ENCODE data around the gene ZNF549. TPM values are rescaled to one million over a fixed set of nuclear protein-coding genes. Genes with fewer than 3 reads are reported as not detected.
"Not testable (repeated sequence)": the region's sequence is repeated elsewhere in the genome, so short reads cannot be mapped to it uniquely, and the experiment has no call there.

The ZNF549 gene
- total RNA-seq: 1 to 10 TPM; 3.5 to 4.0 TPM

- H3K9me3 Mint-ChIP-seq: peaks cover 33% of the 10 kb centered on the region
- TF ChIP-seq, protein P1, sequence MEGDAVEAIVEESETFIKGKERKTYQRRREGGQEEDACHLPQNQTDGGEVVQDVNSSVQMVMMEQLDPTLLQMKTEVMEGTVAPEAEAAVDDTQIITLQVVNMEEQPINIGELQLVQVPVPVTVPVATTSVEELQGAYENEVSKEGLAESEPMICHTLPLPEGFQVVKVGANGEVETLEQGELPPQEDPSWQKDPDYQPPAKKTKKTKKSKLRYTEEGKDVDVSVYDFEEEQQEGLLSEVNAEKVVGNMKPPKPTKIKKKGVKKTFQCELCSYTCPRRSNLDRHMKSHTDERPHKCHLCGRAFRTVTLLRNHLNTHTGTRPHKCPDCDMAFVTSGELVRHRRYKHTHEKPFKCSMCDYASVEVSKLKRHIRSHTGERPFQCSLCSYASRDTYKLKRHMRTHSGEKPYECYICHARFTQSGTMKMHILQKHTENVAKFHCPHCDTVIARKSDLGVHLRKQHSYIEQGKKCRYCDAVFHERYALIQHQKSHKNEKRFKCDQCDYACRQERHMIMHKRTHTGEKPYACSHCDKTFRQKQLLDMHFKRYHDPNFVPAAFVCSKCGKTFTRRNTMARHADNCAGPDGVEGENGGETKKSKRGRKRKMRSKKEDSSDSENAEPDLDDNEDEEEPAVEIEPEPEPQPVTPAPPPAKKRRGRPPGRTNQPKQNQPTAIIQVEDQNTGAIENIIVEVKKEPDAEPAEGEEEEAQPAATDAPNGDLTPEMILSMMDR (IDR thresholded peaks at IDR 0.05): no peak
- H3K4me3 Mint-ChIP-seq: peak within 1 kb of the TSS; percentile 85
- ChIA-PET POLR2A (interaction anchor here (0.9 kb wide), 1 partner anchor 384 kb away, joined by 3 read pairs; no protein-coding TSS in a partner anchor), CTCF (no interaction called here)
- intact Hi-C loops (cut with micrococcal nuclease): no loop called here
- ATAC-seq (peak; percentile 99), DNase-seq (peak; percentile 95)
- peaks cover 42% of the 10 kb centered on the region for H3K36me3 Mint-ChIP-seq (ENCODE audit: low read depth)
- peak within 1 kb of the TSS; percentile 84 for H3K27ac Mint-ChIP-seq
- H3K4me1 Mint-ChIP-seq (ENCODE audit: low read depth): peaks cover 17% of the 10 kb centered on the region
- no peaks in the 10 kb centered on the region for H3K27me3 Mint-ChIP-seq
Measured at GRCh38 chr19:57527136-57527881, at the start of gene ZNF549. TSS of gene ZNF549 (plus strand) at chr19:57527356. CDS start at chr19:57527574, 218 bp downstream.

DNA sequence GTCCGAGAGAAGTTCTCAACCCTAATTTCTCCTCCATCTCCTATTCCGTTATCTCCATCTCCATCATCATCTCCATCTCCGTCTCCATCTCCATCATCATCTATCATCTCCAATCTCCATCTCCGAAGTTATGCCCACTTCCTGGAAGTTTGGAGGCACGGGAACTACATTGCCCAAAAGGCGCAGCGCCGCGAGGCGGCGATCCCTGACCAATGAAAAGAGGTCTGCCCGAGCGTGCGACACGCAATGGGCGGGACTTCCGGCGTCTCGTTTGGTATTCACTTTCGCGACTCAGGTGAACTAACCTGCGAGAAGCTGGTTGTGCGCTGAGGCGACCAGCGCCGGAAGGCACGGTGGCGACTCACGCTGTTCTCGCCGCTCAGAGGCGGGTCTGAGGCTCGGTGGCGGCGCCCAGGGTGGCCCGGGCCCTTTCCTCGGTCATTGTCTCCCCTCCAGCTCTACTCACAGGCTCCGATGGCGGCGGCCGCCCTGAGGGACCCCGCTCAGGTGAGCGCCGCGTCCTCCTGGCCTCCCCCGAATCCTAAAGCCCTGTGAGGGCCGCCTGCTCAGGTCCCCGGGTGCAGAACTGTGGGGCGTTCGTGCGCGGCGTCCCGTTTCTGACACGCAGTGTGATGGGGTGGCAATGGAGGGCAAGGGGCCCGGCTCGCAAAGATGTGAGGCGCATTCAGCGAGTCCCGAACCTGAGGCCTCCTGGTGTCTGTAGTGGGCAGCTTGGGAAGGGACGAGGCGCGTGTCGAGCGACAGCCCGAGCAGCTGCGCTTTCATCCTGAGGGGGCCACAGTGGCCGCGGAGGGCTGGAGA is 39.5 kb upstream of the ZNF549 start, which contains the start of gene ZNF419:
Gene ZNF419, plus strand, starts transcription at position 274 of the 822 bp plus-strand sequence. Its CDS starts 201 bp downstream, at position 475.
- peaks cover 42% of the 10 kb centered on the region for H3K36me3 Mint-ChIP-seq (ENCODE audit: low read depth)
- peak within 1 kb of the TSS; percentile 87 for H3K27ac Mint-ChIP-seq
- POLR2A ChIA-PET: interaction anchor here (0.7 to 1.0 kb wide), 3 partner anchors 12 to 98 kb away, joined by 3 read pairs; partner anchors contain the start of genes ZNF548 and ZNF773
- H3K4me3 Mint-ChIP-seq: peak within 1 kb of the TSS; percentile 54
- ATAC-seq: peak; percentile 98
- H3K4me1 Mint-ChIP-seq (ENCODE audit: low read depth): peaks cover 14% of the 10 kb centered on the region
- H3K27me3 Mint-ChIP-seq; CTCF ChIA-PET; intact Hi-C loops (cut with micrococcal nuclease): not testable (repeated sequence)
- peak; percentile 95 for DNase-seq
- peaks cover 24% of the 10 kb centered on the region for H3K9me3 Mint-ChIP-seq

DNA sequence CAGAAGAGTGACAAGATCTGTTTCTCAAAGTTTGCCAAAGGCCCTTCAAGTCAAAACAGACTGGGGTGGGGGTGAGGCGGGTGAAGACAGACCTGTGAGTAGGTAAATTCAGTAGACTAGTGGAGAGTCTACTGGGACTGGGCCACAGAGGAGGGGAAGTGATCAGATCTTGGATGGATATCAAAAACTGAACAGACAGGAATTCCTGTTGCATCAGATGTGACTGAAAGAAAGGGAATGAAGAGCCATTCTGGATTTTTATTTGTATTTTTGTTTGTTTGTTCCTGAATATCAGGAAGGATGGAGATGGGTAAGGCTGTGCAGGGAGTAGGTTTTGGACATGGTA is 38.9 kb upstream of the ZNF549 start:
- Mint-ChIP-seq H3K4me1 (ENCODE audit: low read depth) (peaks cover 14% of the 10 kb centered on the region), H3K4me3 (peak overlapping the region; percentile 54), H3K9me3 (peaks cover 28% of the 10 kb centered on the region), H3K36me3 (ENCODE audit: low read depth) (peaks cover 48% of the 10 kb centered on the region)
- ATAC-seq; intact Hi-C loops (cut with micrococcal nuclease); DNase-seq; H3K27ac Mint-ChIP-seq; H3K27me3 Mint-ChIP-seq; CTCF ChIA-PET: not testable (repeated sequence)
- POLR2A ChIA-PET: interaction anchor here (0.7 kb wide), 1 partner anchor 11 kb away, joined by 3 read pairs; the partner anchor contains the start of gene ZNF773

GRCh38 chr19:57499332-57499679 is 27.9 kb upstream of the ZNF549 start:
- ChIA-PET POLR2A (interaction anchor here (0.6 to 1.1 kb wide), 3 partner anchors 11 to 112 kb away, joined by 3 read pairs; partner anchors contain the start of gene ZNF419), CTCF (interaction anchor here (1.0 kb wide), 1 partner anchor 93 kb away, joined by 3 read pairs; no protein-coding TSS in a partner anchor)
- Mint-ChIP-seq H3K4me1 (ENCODE audit: low read depth) (peaks cover 30% of the 10 kb centered on the region), H3K9me3 (peaks cover 49% of the 10 kb centered on the region), H3K4me3 (peak overlapping the region; percentile 89), H3K27ac (peak overlapping the region; percentile 79), H3K36me3 (ENCODE audit: low read depth) (peaks cover 60% of the 10 kb centered on the region)
- H3K27me3 Mint-ChIP-seq; ATAC-seq; intact Hi-C loops (cut with micrococcal nuclease); DNase-seq: not testable (repeated sequence)
- TF ChIP-seq, protein P1 (IDR thresholded peaks at IDR 0.05): peak; percentile 17

GRCh38 chr19:57499680-57500395 is 27.3 kb upstream of the ZNF549 start, which contains the start of gene ZNF773:
TSS of gene ZNF773 (plus strand) at chr19:57499938. CDS start at chr19:57500081, 143 bp downstream.
- POLR2A ChIA-PET: interaction anchor here (0.6 to 1.1 kb wide), 3 partner anchors 12 to 112 kb away, joined by 3 read pairs; partner anchors contain the start of gene ZNF419
- ATAC-seq (peak; percentile 99), DNase-seq (peak; percentile 98)
- Mint-ChIP-seq H3K9me3 (peaks cover 46% of the 10 kb centered on the region), H3K27ac (peak within 1 kb of the TSS; percentile 88), H3K4me3 (peak within 1 kb of the TSS; percentile 89), H3K4me1 (ENCODE audit: low read depth) (peaks cover 30% of the 10 kb centered on the region), H3K36me3 (ENCODE audit: low read depth) (peaks cover 60% of the 10 kb centered on the region)
- intact Hi-C loops (cut with micrococcal nuclease); H3K27me3 Mint-ChIP-seq: not testable (repeated sequence)
- CTCF ChIA-PET: interaction anchor here (0.6 to 1.0 kb wide), 2 partner anchors 23 to 94 kb away, joined by 3 read pairs; partner anchors contain the start of gene ZNF772

- H3K36me3 Mint-ChIP-seq (ENCODE audit: low read depth): peaks cover 60% of the 10 kb centered on the region
- peaks cover 47% of the 10 kb centered on the region for H3K9me3 Mint-ChIP-seq
- intact Hi-C loops (cut with micrococcal nuclease); ATAC-seq; DNase-seq; H3K27me3 Mint-ChIP-seq: not testable (repeated sequence)
- peak overlapping the region; percentile 88 for H3K27ac Mint-ChIP-seq
- ChIA-PET POLR2A (interaction anchor here (0.5 kb wide), 1 partner anchor 306 kb away, joined by 5 read pairs; no protein-coding TSS in a partner anchor), CTCF (interaction anchor here (0.6 to 1.0 kb wide), 2 partner anchors 23 to 94 kb away, joined by 3 read pairs; partner anchors contain the start of gene ZNF772)
- H3K4me3 Mint-ChIP-seq: peak overlapping the region; percentile 89
- H3K4me1 Mint-ChIP-seq (ENCODE audit: low read depth): peaks cover 30% of the 10 kb centered on the region
Measured at GRCh38 chr19:57500400-57500799, 26.8 kb upstream of the ZNF549 start.

All from activated CD8-positive, alpha-beta T cell treated with anti-CD3 and anti-CD28 coated beads for 36 hours (primary cell).